ENCODE data around the gene MAEA. TPM values are rescaled to one million over a fixed set of nuclear protein-coding genes. Genes with fewer than 3 reads are reported as not detected.
A peak's percentile ranks its signal among the peaks of the same experiment; 100 is the strongest.

The MAEA gene
- total and polyA plus RNA-seq, 2 of the 8 experiments (the other 6 are each of a cell fraction or from before 2014, with no cell fraction given) = 75.8 to 133 TPM

DNA sequence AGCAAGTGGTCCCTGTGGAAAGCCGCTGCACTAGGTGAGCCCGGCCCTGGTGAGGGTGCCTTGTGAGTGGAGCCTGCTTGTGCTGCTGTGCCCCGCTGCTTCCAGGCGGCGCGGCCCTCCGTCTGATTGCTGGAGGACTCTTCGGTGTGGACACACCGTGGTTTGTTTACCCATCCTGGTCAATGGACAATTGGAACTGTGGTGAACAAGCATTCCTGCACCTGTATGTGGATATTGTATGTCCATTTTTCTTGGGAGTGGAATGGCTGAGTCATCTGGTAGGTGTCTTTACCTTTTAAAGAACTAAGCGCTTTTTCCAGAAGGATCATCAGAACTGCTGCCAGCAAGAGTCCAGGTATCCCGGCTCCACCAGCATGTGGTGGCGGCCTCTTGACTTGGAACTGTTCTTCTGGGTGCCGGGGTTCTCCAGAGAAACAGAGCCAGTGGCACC is 15.6 kb downstream of the MAEA start:
- peaks cover 7 to 90% of the 10 kb centered on the region in 2 experiments; a peak in 3 of 4 replicates for H3K79me2 ChIP-seq (ENCODE audit: control insufficient read depth in 1 of 2, insufficient read depth in 2 of 2, low read length in 2 of 2)
- no peak overlapping the region for H4K91ac ChIP-seq (replicated peaks; ENCODE audit: insufficient read length, low read length)
- H4K5ac ChIP-seq (ENCODE audit: insufficient read length, low read depth, low read length) = no peak overlapping the region
- no peak overlapping the region for H2BK15ac ChIP-seq (ENCODE audit: low read length)
- no peak overlapping the region for H3K23ac ChIP-seq (ENCODE audit: insufficient read length)
- peaks cover 15 to 35% of the 10 kb centered on the region in 2 experiments for H4K20me1 ChIP-seq (replicated peaks in 1 of 2; ENCODE audit: control insufficient read depth in 1 of 2, insufficient read depth in 2 of 2, low read length in 2 of 2)
- no peaks in the 10 kb centered on the region for H3K27me3 ChIP-seq (replicated peaks in 1 of 4; ENCODE audit: control insufficient read depth in 3 of 4, extremely low read depth in 1 of 4, insufficient read depth in 3 of 4, low read length in 3 of 4)
- H3K23me2 ChIP-seq (ENCODE audit: low read depth, low read length) = peaks cover 3% of the 10 kb centered on the region; the same call in 1 of the 2 replicates
- no peak overlapping the region for H3K27ac ChIP-seq (ENCODE audit: low read depth, low read length)
- FAIRE-seq (no peak), DNase-seq (ENCODE audit: low read depth in 1 of 2, low spot score in 2 of 2) (no peak)
- H3K56ac ChIP-seq (replicated peaks; ENCODE audit: insufficient read length, low read depth, low read length) = no peak overlapping the region
- no peak overlapping the region for H3K4ac ChIP-seq (replicated peaks; ENCODE audit: insufficient read length, low read depth, low read length)
- TF ChIP-seq TAF7 (optimal IDR thresholded peaks at IDR 0.05; ENCODE audit: borderline replicate concordance, low read depth, low read length) (no peak), SIX5 (IDR thresholded peaks at IDR 0.05; ENCODE audit: low read depth, low read length) (no peak), HDAC2 (IDR thresholded peaks at IDR 0.05; ENCODE audit: borderline replicate concordance in 1 of 2, low read depth in 2 of 2, low read length in 2 of 2) (no peak), CHD1 (IDR thresholded peaks at IDR 0.05; ENCODE audit: low read depth, low read length) (no peak), CBX5 (IDR thresholded peaks at IDR 0.05; ENCODE audit: low read depth, low read length) (no peak), POLR2AphosphoS5 (IDR thresholded peaks at IDR 0.05; ENCODE audit: low read depth, low read length) (no peak), SIN3A (conservative IDR thresholded peaks at IDR 0.05 in 1 of 2, IDR thresholded peaks at IDR 0.05 in 1 of 2; ENCODE audit: low read depth in 1 of 2, low read length in 2 of 2) (no peak), MAFK (IDR thresholded peaks at IDR 0.05; ENCODE audit: low read depth, low read length) (no peak), ZNF274 (IDR thresholded peaks at IDR 0.05; ENCODE audit: borderline replicate concordance, extremely low read depth, low read length) (no peak), CBX8 (IDR thresholded peaks at IDR 0.05; ENCODE audit: borderline replicate concordance, low read depth, low read length) (no peak), RFX5 (IDR thresholded peaks at IDR 0.05; ENCODE audit: borderline replicate concordance, low read depth, low read length) (no peak), CREB1 (IDR thresholded peaks at IDR 0.05) (no peak)
- H3K18ac ChIP-seq (ENCODE audit: extremely low read depth, low read length) = no peak overlapping the region
- H4K8ac ChIP-seq (ENCODE audit: extremely low read depth, insufficient read depth, low read length) = no peak overlapping the region
- no peaks in the 10 kb centered on the region for H3K9me3 ChIP-seq (ENCODE audit: insufficient read depth in 2 of 2, low read depth in 1 of 2, low read length in 1 of 2)
- no peak overlapping the region for H3K9ac ChIP-seq (replicated peaks in 1 of 4; ENCODE audit: extremely low read depth in 1 of 4, low read depth in 3 of 4, low read length in 3 of 4)
- H3K4me1 ChIP-seq (replicated peaks in 1 of 4; ENCODE audit: control insufficient read depth in 3 of 4, insufficient read depth in 4 of 4, low read length in 3 of 4) = peaks cover 2 to 11% (median 3%) of the 10 kb centered on the region in 4 experiments; a peak in 4 of 7 replicates
- no peak overlapping the region for H2AFZ ChIP-seq (ENCODE audit: low read length)
- ChIA-PET POLR2A (ENCODE audit: partially characterized antibody) (no interaction called here), CTCF (ENCODE audit: partially characterized antibody) (no interaction called here)
- peaks cover 38% of the 10 kb centered on the region for H3K79me1 ChIP-seq (ENCODE audit: low read depth, low read length)
- H2BK120ac ChIP-seq (replicated peaks; ENCODE audit: low read depth, low read length) = no peak overlapping the region
- H3K14ac ChIP-seq (ENCODE audit: insufficient read length) = no peak overlapping the region
- H3K36me3 ChIP-seq (ENCODE audit: control insufficient read depth in 2 of 4, insufficient read depth in 4 of 4, low read length in 3 of 4) = peaks cover 0 to 4% (median under 1%) of the 10 kb centered on the region in 4 experiments; a peak in 2 of 8 replicates
- no peak overlapping the region for H3K4me3 ChIP-seq (ENCODE audit: extremely low read depth in 1 of 4, insufficient read depth in 2 of 4, low read depth in 3 of 4, low read length in 4 of 4)
- H2AK5ac ChIP-seq (ENCODE audit: low read depth, low read length) = no peak overlapping the region
- no peak overlapping the region for H2BK20ac ChIP-seq (ENCODE audit: low read length)
- peak overlapping the region; percentile 60 for H2BK5ac ChIP-seq (ENCODE audit: low read depth, low read length)
- no peak overlapping the region for H2BK12ac ChIP-seq (ENCODE audit: low read depth, low read length)
- H3K4me2 ChIP-seq (ENCODE audit: insufficient read depth in 1 of 2, low read depth in 2 of 2, low read length in 2 of 2) = no peak overlapping the region
- WGBS, 2 experiments (ENCODE audit: extremely low coverage in 1 of 2, insufficient coverage in 1 of 2, insufficient read length in 1 of 2, insufficient replicate concordance in 2 of 2, low coverage in 1 of 2, low lambda C conversion rate in 2 of 2, missing lambda C conversion rate in 1 of 2) = 88% methylated on average over 13 of the region's 13 CpGs; no CpG with 5 or more reads in 1 of the 2 experiments

Measured in H1 (cell line).